Activated effector memory CD4-positive, alpha-beta T cell treated with anti-CD3 and anti-CD28 coated beads, Interleukin-2, amount 50 U/mL, for 16 hours (primary cell): ENCODE measurements around the gene PTPN11.
A peak's percentile ranks its signal among the peaks of the same experiment; 100 is the strongest.
"Not testable (repeated sequence)": the region's sequence is repeated elsewhere in the genome, so short reads cannot be mapped to it uniquely, and the experiment has no call there.

Experiments used
- DNase-seq: peaks from one replicate; pipeline ENCODE4 v3.0.0-alpha.2; 2020

PTPN11 gene

DNA sequence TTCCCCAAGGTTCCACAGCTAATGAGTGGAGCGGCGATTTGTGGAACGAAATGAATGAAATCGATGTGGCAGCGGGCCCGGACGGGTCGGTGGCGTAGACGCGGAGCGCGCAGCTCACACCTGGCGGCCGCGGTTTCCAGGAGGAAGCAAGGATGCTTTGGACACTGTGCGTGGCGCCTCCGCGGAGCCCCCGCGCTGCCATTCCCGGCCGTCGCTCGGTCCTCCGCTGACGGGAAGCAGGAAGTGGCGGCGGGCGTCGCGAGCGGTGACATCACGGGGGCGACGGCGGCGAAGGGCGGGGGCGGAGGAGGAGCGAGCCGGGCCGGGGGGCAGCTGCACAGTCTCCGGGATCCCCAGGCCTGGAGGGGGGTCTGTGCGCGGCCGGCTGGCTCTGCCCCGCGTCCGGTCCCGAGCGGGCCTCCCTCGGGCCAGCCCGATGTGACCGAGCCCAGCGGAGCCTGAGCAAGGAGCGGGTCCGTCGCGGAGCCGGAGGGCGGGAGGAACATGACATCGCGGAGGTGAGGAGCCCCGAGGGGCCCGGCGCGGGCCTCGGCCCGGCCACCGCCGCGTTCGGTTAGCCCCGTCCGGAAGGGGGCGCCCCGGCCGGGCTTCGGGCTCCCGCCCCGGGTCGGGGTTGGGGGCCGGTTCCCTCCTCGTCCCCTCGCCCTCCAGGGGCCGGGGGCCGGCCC is at the start of gene PTPN11:
Gene PTPN11 (plus strand): TSS at position 340 of the 689 bp plus-strand sequence. CDS start 165 bp downstream, at position 505.
- DNase-seq: peak; percentile 97

DNA sequence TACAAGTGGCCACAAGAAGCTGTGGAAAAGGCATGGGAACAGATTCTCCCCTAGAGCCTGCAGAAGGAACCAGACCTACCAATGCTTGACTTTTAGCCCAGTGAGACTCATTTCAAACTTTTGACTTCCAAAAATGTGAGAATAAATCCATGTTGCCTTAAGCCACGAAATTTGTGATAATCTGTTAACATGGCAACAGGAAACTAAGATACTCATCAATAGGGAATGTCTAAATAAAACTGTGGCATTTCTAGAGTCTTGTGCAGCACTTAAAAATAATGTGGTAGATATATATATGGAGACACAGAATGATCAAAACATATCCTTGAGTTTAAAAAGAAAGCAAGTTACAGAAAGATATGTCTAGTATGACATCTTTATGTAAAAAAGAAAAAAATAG is 48.5 kb upstream of the PTPN11 start:
- DNase-seq: no peak

DNA sequence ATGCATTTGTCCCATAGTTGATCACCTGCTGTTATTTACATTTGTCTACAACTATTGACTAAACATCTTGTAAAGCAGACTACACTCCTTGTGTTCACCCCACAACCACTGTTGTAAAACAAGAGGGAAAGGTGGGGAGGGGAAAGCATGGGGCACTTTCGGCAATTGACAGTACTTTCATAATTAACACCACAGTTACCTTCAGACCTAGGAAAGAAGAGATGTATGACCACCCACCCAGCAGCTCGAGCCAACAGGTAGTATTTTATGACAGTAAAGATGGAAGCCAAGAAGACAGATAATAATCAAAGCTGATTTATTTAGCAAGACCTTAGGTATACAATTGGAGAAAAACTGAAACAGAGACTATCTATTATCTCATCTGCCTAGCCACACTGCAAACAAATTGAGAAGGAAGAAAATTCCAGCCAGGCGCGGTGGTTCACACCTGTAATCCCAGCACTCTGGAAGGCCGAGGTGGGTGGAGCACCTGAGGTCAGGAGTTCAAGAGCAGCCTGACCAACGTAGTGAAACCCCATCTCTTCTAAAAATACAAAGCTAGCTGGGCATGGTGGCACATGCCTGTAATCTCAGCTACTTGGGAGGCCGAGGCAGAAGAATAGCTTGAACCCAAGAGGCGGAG is 47.8 kb upstream of the PTPN11 start:
- no peak for DNase-seq

DNA sequence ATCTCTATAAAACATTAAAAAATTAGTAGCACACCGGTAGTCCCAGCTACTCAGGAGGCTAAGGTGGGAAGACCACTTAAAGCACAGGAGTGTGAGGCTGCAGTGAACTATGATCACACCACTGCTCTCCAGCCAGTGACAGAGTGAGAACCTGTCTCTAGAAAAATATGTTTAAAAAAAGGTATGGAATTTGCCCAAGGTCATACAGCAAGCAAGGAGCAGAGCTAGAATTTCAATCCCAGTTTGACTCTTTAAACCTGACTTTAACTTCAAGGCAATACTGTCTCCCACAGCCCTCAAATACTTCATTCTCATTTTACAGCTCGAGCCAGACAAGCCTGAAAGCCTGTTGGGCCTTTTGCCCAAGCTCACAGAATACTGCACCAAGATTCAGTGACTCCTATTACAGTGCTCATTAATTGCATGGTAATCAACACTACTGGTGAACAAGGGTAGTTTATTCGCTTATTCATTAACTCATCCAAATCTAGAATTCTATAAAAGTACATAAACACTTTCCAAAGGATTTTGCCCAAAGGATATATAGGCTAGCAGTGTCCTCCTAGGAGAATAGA is 44.5 kb upstream of the PTPN11 start:
- no peak for DNase-seq

DNA sequence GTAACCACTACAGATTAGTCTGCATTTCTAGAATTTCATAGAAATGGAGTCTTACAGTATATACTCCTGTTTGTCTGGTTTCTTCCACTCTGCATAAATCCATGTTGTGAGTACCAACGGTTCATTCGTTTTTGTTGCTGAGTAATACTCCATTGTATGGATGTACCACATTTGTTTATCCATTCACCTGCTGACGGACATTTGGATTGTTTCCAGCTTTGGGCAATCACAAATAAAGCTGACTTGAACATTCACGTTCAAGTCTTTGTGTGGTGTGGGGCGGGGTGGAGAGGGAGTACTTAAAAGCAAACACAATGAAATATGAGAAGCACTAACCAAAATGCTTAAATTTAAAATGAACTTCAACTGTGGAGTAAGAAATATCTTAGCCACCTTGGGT is 43.6 kb upstream of the PTPN11 start:
- no peak for DNase-seq

DNA sequence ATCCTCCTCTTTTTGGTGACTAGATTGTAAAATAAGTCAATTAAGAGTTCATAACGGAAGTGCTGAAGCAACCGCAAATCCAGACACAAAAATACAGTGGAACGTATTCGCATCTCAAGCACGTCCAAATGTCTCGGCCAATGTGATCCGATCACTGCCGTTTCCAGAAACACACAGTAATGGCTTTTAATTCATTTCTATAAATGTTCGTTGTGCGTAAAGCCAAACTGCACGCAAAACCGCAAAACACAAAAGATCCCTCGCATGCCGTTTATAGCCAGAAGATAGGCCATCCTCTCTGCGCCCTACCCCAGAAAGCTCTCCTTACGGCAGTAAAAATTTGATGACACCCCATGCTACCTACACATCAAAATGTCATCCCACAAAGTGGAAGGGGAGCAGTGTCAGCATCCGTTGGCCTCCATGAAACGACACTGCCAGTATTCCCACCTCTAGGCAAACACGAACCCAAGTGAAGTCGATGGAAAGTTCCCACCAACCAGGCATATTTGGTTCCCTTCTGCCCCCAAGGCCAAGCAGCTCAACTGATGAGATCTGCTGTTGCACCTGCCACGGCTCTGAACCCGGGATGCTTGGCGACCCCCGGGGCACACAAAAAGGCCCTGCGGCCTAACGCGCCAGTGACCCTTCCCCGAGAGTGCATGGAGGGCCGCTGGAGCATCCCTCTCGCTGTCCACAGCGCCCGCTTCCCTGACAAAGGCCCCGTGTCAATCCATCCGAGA is 37.9 kb upstream of the PTPN11 start:
- DNase-seq: peak; percentile 63

DNA sequence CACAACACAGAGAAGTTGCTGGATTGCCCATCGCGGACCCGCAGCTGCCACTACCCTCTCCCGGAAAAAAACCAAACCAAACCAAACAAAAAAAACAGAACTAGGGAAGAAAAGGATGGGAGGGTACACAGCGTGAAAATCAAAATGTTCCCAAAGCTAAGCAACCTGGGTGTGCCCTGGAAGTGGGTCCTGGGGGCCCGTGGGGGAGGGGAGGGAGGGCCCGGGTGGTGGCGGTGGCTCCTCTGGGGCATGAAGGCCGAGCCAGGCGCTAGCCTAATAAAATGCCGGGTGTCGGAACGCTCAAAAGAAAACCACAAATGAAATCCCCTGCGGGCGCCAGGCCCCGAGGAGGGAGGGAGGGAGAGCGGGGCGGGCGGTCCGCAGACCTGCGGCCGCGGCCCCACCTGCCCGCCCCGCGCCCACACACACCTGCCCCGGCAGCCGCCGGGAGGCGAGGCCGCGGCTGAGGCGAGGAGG is 37.3 kb upstream of the PTPN11 start:
- DNase-seq: peak; percentile 80

DNA sequence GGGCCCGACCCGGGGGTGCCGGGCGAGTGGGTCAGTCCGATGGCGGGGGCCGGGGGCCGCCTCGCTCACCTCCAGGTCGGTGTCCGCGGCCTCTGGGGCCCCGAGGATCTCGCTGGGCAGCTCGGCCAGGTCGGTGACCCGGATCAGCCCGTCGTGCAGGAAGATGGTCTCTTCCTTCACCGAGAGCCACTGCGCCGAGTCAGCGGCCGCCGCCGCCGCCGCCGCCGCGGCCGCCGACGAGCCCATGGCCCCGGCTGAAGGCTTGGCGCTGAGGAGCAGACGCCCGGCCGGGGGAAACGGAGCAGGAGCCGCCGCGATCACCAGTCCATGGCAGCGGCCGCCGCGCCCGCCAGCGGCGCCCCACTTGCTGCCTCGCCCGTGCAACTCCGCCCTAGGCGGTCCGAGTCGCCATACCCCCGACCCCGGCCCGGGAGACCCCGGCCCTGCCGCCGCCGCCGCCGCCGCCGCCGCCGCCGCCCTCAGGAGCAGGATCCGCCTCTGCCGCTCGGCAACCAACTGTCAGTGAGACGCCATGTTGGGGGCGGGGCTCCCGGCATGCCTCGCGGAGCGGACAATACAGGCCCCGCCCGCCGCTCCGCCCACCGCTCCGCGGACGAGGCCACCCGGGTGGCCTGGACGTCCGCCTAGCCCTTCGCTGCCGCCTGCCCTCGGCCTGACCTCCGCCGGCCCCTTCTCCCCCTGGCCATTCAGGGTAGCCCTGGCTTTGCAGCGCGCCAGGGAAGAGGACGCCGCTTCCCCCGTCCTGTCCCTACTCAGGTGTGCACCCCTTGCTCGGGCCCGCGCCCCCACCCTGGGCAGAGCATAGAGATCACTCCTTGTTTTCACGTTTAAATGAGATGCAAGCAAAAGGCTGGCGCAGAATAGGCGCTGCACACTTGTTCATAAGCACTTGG is 36.6 kb upstream of the PTPN11 start, which contains the start of gene HECTD4:
Gene HECTD4 (minus strand): TSS at position 549 of the 914 bp plus-strand sequence. CDS start 303 bp downstream, at position 246.
- DNase-seq: peak; percentile 99

DNA sequence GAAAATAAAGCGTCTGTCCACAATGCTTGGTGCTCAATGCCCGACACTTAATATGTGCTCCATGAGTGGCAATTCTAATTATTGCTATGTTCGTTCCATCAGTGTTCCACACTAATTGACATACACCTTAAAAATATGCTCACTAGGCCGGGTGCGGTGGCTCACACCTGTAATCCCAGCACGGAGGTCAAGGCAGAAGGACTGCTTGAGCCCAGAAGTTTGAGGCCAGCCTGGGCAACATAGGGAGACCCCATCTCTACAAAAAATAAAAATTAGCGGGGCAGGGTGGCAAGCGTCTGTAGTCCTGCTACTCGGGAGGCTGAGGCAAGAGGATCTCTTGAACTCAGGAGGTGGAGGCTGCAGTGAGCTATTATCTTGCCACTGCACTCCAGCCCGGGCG is 35.9 kb upstream of the PTPN11 start:
- no peak for DNase-seq

DNA sequence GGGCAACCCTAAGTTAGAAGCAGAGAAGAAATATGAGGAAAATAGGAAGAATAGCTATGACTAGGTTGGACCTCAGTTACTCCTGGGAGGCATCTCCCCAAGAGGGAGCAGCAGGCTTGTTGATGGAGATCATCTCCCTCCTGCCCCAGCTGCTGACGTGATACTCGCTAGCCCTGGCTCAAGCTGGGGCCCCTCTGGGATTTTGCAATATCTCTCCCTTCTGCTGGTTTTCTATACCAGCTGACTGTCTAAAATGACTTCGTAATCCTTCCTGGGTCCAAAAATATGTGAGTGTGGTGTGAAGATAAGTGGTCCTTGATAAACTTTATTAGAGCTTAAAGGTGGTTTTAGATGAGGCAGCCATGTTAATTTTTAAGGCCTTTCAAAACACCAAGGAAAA is 32.0 kb upstream of the PTPN11 start:
- DNase-seq: no peak

DNA sequence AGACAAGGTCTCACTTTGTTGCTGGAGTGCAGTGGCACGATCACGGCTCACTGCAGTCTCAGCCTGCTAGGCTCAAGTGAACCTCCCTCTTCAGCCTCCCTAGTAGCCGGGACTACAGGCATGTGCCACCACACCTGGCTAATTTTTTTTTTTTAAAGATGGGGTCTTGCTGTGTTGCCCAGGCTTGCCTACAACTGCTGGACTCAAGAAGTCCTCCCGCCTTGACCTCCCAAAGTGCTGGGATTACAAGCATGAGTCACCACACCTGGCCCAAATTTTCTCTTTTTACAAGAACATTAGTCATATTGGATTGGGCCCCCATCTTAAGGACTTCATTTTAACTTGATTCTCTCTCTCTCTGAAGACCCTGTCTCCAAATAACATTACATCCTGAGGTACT is 29.5 kb upstream of the PTPN11 start:
- no peak for DNase-seq

DNA sequence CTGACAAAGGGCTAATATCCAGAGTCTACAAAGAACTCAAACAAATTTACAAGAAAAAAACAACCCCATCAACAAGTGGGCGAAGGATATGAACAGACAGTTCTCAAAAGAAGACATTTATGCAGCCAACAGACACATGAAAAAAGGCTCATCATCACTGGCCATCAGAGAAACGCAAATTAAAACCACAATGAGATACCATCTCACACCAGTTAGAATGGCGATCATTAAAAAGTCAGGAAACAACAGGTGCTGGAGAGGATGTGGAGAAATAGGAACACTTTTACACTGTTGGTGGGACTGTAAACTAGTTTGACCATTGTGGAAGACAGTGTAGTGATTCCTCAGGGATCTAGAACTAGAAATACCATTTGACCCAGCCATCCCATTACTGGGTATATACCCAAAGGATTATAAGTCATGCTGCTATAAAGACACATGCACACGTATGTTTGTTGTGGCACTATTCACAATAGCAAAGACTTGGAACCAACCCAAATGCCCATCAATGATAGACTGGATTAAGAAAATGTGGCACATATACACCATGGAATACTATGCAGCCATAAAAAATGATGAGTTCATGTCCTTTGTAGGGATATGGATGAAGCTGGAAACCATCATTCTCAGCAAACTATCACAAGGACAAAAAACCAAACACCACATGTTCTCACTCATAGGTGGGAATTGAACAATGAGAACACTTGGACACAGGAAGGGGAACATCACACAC is 28.7 kb upstream of the PTPN11 start:
- DNase-seq: not testable (repeated sequence)

DNA sequence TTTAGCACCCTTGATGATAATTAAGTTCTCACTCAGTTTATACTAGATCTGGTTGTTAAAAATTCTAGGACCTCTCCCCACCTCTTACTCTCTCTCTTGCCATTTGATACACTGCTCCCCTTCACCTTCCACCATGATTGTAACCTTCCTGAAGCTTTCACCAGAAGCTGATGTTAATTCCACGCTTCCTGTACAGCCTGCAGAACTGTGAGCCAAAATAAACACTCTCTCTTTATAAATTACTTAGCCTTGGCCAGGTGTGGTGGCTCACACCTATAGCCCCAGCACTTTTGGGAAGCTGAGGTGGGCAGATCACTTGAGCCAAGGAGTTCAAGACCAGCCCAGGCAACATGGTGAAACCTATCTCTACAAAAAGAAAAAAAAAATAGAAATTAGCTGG is 25.4 kb upstream of the PTPN11 start:
- DNase-seq: no peak

DNA sequence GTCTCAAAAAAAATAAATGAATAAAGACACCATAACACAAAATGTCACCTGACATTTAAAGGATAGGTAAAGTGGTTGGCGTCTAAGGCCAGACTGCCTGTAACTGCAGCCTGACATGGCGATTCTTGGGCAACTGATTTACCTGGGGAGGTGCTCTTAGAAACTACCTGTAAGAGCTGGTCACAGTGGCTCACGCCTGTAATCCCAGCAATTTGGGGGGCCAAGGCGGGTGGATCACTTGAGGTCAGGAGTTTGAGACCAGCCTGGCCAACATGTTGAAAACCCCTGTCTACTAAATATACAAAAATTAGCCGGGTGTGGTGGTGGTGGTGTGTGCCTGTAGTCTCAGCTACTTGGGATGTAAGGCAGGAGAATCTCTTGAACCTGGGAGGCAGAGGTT is 17.7 kb upstream of the PTPN11 start:
- DNase-seq: peak; percentile 38

DNA sequence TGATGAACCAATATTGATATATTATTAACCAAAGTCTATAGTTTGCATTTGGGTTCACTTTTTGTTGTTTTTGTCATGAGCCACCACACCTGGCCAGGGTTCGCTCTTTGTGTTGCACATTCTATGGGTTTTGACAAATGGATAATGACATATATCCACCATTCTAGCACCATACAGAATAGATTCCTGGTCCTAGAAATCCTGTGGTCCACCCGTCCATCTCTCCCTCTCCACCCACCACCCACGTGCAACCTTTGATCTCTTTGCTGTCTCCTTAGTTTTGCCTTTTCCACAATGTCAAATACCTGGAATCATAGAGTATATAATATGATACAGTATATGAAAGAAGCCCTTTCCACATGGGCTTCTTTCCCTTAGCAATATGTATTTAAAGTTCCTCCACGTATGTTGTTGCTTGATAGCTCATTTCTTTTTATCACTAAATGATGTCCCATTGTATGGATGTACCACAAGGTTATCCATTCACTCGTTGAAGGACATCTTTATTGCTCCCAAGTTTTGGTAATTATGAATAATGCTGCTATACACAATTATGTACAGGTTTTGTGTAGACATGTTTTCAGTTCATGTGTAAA is 16.7 kb upstream of the PTPN11 start:
- DNase-seq: no peak

DNA sequence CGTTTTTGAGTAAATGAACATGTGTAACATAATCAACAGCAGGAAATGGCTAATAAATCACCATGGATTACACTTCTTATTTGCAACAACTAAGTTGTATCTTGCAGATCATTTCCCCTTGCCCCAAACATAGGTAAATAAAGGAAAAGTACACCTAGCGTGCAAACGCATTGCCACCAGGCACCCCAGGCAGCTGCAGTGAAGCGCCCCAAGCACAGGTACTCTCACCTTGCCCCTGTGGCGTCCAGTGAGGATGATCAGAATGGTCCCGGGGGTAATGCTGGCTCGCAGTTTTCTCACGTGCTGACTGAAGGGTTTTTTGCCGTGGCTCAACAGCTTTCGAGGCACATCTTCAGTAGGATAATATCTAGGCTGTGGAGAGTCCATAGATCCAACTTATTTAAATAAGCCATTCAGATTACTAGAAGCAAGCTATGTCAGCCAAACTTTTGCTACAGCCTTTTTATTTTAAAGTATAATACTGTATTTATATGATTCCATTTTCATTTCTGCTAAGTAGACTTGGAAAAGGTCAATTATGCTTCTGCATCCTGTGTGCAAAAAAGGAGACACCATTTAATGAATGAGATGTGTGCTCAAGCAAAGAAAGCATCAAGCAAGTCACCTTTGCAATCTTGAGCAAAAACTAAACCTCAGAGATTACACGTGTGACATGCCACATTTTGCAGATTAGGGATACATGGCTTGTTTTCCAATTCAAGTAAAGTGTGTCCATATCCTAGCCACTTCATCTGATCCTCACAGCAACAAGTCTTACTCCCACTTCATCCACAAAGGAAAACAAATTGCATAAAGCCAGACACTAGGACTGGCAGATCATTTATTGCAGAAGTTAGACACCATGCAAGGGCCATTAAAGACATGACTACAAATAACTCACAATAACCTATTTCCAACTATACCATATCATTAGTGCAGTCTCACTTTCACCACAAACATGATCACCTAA is 11.9 kb upstream of the PTPN11 start:
- DNase-seq: peak; percentile 54

DNA sequence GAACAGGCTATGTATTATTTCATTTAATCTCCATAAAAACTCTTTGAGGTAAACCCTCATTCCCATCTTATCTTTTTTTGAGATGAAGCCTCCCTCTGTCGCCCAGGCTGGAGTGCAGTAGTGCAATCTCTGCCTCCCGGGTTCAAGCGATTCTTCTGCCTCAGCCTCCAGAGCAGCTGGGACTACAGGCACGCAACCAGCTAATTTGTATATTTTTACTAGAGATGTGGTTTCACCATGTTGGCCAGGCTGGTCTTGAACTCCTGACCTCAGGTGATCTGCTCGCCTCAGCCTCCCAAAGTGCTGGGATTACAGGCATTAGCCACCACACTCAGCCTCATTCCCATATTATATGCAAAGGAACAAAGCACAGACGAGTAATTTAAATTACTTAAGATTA is 11.1 kb upstream of the PTPN11 start:
- not testable (repeated sequence) for DNase-seq

DNA sequence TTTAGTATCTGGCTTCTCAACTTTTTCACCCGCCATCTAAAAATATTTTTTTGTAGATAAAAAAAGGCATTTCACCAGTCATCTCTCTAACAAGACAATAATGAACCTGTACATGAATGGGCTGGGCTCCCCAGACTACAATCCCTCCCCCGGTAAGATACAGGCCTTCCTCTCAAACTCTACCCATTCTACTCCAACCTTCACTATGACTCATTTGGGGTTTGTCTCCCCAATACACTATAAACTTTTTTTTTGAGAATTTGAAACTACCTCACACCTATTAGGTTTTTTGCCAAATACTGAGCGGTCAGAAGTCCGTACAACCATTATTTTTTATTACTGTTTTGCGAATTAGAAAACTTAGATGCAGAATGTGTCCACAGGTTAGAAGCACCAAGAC is 10.1 kb upstream of the PTPN11 start:
- DNase-seq: no peak

DNA sequence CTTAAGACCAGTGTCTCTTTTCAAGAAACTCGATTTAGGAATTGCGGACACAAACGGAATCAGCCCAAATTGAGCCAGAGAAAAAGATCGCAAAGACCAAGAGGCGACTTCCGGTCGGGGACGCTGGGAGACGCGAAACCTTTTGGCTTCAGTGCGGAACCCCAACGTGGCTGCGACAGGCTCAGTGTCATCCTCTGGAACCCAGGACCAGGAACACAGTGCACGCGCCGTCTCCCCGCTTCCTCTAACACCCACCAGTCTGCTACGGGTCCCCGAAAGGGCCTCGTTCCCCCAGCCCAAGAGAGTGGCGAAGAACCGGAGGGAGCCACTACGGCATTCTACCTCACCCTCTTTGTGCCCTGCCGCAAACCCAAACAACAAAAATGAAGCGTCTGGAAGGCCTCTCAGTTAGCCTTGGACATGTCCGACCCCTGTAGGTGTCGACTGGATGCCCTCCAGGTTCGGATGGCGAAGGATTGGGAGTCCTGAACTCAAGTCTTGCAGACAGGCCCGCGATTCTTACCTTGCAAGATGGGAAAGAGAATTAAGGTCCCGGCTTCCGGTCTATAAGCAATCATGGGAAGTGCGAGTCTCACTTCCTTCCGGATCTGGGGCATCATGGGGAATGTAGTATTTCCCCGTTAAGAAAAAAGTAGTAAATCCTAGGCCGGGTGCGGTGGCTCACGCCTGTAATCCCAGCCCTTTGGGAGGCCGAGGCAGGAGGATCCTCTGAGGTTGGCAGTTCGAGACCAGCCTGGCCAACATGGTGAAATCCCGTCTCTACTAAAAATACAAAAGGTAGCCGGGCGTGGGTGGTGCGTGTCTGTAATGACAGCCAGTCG is 9.5 kb upstream of the PTPN11 start, which contains the start of gene RPL6:
Gene RPL6 (minus strand): TSS at position 542 of the 842 bp plus-strand sequence. CDS start 949 bp downstream, outside the sequence.
- peak; percentile 90 for DNase-seq
